K562 (cell line): ENCODE results near the gene ARMH3. TPM values are rescaled to one million over a fixed set of nuclear protein-coding genes. Genes with fewer than 3 reads are reported as not detected.

Source experiments
- CC2D1A ChIP-seq: fragments of 450-650 bp; IDR thresholded peaks from 2 replicates; pipeline ENCODE4 v1.6.1; 2017; ENCODE audit warnings: mild to moderate bottlenecking
- CLOCK ChIP-seq: fragments of 250-450 bp; sonication (Bioruptor Pico); IDR thresholded peaks from 2 replicates; pipeline ENCODE4 v1.4.0; 2020; ENCODE audit warnings: mild to moderate bottlenecking, moderate library complexity, borderline replicate concordance
- E2F1 ChIP-seq: sonication (generic); formaldehyde crosslinking; IDR thresholded peaks from 2 replicates; pipeline ENCODE4 v1.8.1; 2023; ENCODE audit warnings: mild to moderate bottlenecking, missing genetic modification reagents, moderate library complexity
- EP400 ChIP-seq: fragments of 450-650 bp; IDR thresholded peaks from 2 replicates; pipeline ENCODE4 v1.6.1; 2017; ENCODE audit warnings: antibody characterized with exemption, mild to moderate bottlenecking, moderate library complexity
- ETS1 ChIP-seq: conservative IDR thresholded peaks from 2 replicates; pipeline ENCODE4 v1.6.1; 2011; ENCODE audit warnings: low read depth, mild to moderate bottlenecking, low read length; ENCODE audit not compliant: control insufficient read depth
- HIVEP1 ChIP-seq: fragments of 250-450 bp; sonication (Bioruptor Pico); IDR thresholded peaks from 2 replicates; pipeline ENCODE4 v1.4.0; 2020; ENCODE audit warnings: mild to moderate bottlenecking
- NR1H2 ChIP-seq: sonication (generic); formaldehyde crosslinking; IDR thresholded peaks from 2 replicates; pipeline ENCODE4 v1.4.0; 2020; ENCODE audit warnings: mild to moderate bottlenecking, missing genetic modification reagents
- NR3C1 ChIP-seq: sonication (generic); formaldehyde crosslinking; IDR thresholded peaks from 2 replicates; pipeline ENCODE4 v1.8.1; 2022; ENCODE audit warnings: missing genetic modification reagents
- RBM14 ChIP-seq: fragments of 200-400 bp; formaldehyde crosslinking; IDR thresholded peaks from 2 replicates; pipeline ENCODE4 v1.6.1; 2018; ENCODE audit warnings: low read depth, mild to moderate bottlenecking, low read length, moderate library complexity, borderline replicate concordance; ENCODE audit not compliant: insufficient read depth
- SNAPC5 ChIP-seq: fragments of 250-450 bp; sonication (Bioruptor Pico); IDR thresholded peaks from 2 replicates; pipeline ENCODE4 v1.8.0; 2021; ENCODE audit warnings: moderate library complexity, mild to moderate bottlenecking, inconsistent platforms
- XRCC3 ChIP-seq: fragments of 450-650 bp; IDR thresholded peaks from 2 replicates; pipeline ENCODE4 v1.6.1; 2017; ENCODE audit warnings: mild to moderate bottlenecking, moderate library complexity
- ZNF263 ChIP-seq: sonication (generic); formaldehyde crosslinking; IDR thresholded peaks from 2 replicates; pipeline ENCODE4 v1.8.0; 2022; ENCODE audit warnings: mild to moderate bottlenecking, missing genetic modification reagents, borderline replicate concordance
- ZNF584 ChIP-seq: fragments of 200-800 bp; sonication (Bioruptor generic); IDR thresholded peaks from 2 replicates; pipeline ENCODE4 v1.6.1; 2016; ENCODE audit warnings: low read depth, mild to moderate bottlenecking, missing genetic modification characterization, missing compliant biosample characterization
- polyA plus RNA-seq, 8 experiments: library from polyadenylated mRNA; depleted of rRNA in 4 of 8; stranded (reverse) in 5 of 8; unstranded in 3 of 8; fragments of >200 nt; fragmentation: Nextera tagmentation in 2 of 8; fragmentation: Illumina TruSeq in 1 of 8; extraction: Ambion mirVana in 2 of 8; extraction: Trizol in 1 of 8; gene quantifications; 2 replicates each; pipeline versions ENCODE4 v1.2.1 to v1.2.3, GENCODE V29; 2011 to 2014; ENCODE audit warnings: inconsistent platforms in 1 of 8, missing spikeins in 1 of 8
- total RNA-seq, 7 experiments: library from RNA; depleted of rRNA in 6 of 7; stranded (reverse); fragments of >200 nt in 6 of 7; fragmentation: Illumina TruSeq in 2 of 7; extraction: Trizol in 2 of 7; gene quantifications; 2 replicates each; pipeline versions ENCODE4 v1.2.1 to v1.2.3, GENCODE V29; 2011 to 2021; ENCODE audit warnings: low replicate concordance in 1 of 7
- TF ChIP-seq, protein P1 (sequence below), 3 experiments: IDR thresholded peaks in 2 of 3; conservative IDR thresholded peaks in 1 of 3; 2 replicates each; pipeline ENCODE4 v1.5.1; 2011 to 2012; ENCODE audit warnings: low read length in 3 of 3, mild to moderate bottlenecking in 3 of 3, control low read depth in 2 of 3, improper control_type of control experiment in 1 of 3, inconsistent platforms in 1 of 3, low read depth in 1 of 3, mixed read lengths in 1 of 3, moderate library complexity in 1 of 3; ENCODE audit not compliant: insufficient read depth in 2 of 3
- TF ChIP-seq, protein P2 (sequence below): fragments of 250-450 bp; sonication (Bioruptor Pico); IDR thresholded peaks from 2 replicates; pipeline ENCODE4 v1.5.0; 2022; ENCODE audit warnings: mild to moderate bottlenecking
- TF ChIP-seq, protein P3 (sequence below): fragments of 450-650 bp; IDR thresholded peaks from 2 replicates; pipeline ENCODE4 v1.6.1; 2017; ENCODE audit warnings: mild to moderate bottlenecking, moderate library complexity

Gene ARMH3
- total and polyA plus RNA-seq, 9 of the 15 experiments (the other 6 are each of a cell fraction or from before 2014, with no cell fraction given), result 0.29 to 0.73 TPM; not detected in 7

GRCh38 chr10:101818872-101819633, 236.9 kb downstream of the ARMH3 start (continued):
- TF ChIP-seq ETS1 (no peak), XRCC3 (no peak), E2F1 (CRISPR knock-in tag) (no peak), RBM14 (no peak), ZNF263 (CRISPR knock-in tag) (no peak), CC2D1A (no peak), CLOCK (CRISPR knock-in tag) (no peak), SNAPC5 (CRISPR knock-in tag) (no peak), HIVEP1 (CRISPR knock-in tag) (no peak), NR1H2 (CRISPR knock-in tag) (no peak), EP400 (no peak), ZNF584 (CRISPR knock-in tag) (no peak), NR3C1 (CRISPR knock-in tag) (no peak)
- TF ChIP-seq, protein P1, sequence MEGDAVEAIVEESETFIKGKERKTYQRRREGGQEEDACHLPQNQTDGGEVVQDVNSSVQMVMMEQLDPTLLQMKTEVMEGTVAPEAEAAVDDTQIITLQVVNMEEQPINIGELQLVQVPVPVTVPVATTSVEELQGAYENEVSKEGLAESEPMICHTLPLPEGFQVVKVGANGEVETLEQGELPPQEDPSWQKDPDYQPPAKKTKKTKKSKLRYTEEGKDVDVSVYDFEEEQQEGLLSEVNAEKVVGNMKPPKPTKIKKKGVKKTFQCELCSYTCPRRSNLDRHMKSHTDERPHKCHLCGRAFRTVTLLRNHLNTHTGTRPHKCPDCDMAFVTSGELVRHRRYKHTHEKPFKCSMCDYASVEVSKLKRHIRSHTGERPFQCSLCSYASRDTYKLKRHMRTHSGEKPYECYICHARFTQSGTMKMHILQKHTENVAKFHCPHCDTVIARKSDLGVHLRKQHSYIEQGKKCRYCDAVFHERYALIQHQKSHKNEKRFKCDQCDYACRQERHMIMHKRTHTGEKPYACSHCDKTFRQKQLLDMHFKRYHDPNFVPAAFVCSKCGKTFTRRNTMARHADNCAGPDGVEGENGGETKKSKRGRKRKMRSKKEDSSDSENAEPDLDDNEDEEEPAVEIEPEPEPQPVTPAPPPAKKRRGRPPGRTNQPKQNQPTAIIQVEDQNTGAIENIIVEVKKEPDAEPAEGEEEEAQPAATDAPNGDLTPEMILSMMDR (IDR thresholded peaks at IDR 0.05 in 2 of 3, conservative IDR thresholded peaks at IDR 0.05 in 1 of 3; ENCODE audit: insufficient read depth in 2 of 3, low read depth in 1 of 3, low read length in 3 of 3), result no peak
- TF ChIP-seq, protein P2, sequence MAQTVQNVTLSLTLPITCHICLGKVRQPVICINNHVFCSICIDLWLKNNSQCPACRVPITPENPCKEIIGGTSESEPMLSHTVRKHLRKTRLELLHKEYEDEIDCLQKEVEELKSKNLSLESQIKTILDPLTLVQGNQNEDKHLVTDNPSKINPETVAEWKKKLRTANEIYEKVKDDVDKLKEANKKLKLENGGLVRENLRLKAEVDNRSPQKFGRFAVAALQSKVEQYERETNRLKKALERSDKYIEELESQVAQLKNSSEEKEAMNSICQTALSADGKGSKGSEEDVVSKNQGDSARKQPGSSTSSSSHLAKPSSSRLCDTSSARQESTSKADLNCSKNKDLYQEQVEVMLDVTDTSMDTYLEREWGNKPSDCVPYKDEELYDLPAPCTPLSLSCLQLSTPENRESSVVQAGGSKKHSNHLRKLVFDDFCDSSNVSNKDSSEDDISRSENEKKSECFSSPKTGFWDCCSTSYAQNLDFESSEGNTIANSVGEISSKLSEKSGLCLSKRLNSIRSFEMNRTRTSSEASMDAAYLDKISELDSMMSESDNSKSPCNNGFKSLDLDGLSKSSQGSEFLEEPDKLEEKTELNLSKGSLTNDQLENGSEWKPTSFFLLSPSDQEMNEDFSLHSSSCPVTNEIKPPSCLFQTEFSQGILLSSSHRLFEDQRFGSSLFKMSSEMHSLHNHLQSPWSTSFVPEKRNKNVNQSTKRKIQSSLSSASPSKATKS, result no peak
- TF ChIP-seq, protein P3, sequence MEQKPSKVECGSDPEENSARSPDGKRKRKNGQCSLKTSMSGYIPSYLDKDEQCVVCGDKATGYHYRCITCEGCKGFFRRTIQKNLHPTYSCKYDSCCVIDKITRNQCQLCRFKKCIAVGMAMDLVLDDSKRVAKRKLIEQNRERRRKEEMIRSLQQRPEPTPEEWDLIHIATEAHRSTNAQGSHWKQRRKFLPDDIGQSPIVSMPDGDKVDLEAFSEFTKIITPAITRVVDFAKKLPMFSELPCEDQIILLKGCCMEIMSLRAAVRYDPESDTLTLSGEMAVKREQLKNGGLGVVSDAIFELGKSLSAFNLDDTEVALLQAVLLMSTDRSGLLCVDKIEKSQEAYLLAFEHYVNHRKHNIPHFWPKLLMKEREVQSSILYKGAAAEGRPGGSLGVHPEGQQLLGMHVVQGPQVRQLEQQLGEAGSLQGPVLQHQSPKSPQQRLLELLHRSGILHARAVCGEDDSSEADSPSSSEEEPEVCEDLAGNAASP, result no peak
